ENCODE measurements around the gene GRM5.

DNA sequence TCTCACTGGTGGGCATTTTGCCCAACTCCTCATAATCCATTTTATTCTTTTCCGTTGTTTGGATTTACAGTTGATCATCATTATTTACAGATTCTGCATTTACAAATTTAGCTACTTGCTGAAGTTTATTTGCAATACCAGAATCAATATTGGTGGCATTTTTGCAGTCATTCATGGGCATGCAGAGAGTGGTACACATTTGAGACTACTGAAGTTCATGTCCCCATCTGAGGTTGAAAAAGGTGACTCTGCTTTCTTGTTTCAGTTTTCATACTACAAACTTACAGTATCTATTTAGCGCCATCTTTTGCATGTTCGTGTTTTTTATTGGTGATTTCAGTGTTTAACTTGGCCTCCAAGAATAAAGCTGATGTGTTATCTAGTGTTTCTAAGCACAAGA is 409.5 kb downstream of the GRM5 start:
- no peak for TF ChIP-seq EZH2 (IDR thresholded peaks at IDR 0.05; ENCODE audit: low read length, missing control alignments)
- TF ChIP-seq, protein P1, sequence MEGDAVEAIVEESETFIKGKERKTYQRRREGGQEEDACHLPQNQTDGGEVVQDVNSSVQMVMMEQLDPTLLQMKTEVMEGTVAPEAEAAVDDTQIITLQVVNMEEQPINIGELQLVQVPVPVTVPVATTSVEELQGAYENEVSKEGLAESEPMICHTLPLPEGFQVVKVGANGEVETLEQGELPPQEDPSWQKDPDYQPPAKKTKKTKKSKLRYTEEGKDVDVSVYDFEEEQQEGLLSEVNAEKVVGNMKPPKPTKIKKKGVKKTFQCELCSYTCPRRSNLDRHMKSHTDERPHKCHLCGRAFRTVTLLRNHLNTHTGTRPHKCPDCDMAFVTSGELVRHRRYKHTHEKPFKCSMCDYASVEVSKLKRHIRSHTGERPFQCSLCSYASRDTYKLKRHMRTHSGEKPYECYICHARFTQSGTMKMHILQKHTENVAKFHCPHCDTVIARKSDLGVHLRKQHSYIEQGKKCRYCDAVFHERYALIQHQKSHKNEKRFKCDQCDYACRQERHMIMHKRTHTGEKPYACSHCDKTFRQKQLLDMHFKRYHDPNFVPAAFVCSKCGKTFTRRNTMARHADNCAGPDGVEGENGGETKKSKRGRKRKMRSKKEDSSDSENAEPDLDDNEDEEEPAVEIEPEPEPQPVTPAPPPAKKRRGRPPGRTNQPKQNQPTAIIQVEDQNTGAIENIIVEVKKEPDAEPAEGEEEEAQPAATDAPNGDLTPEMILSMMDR (conservative IDR thresholded peaks at IDR 0.05 in 1 of 2, IDR thresholded peaks at IDR 0.05 in 1 of 2; ENCODE audit: low read depth in 1 of 2, low read length in 2 of 2): no peak
